HEK293 (cell line): ENCODE measurements around the gene EFCAB6.

Experiments used
- CTCF ChIA-PET: fragments of 350-600 bp; formaldehyde crosslinking; extraction: SDS; loops from one replicate; lab custom pipeline; 2021; ENCODE audit warnings: antibody characterized with exemption; lab: Yijun Ruan, JAX
- POLR2A ChIA-PET: fragments of 300-600 bp; formaldehyde crosslinking; extraction: SDS; loops from one replicate; lab custom pipeline; 2020; ENCODE audit warnings: antibody characterized with exemption, inconsistent platforms; lab: Yijun Ruan, JAX
- H3K27ac ChIP-seq: fragments of 200-500 bp; sonication (Bioruptor generic); 2 replicates; pipeline ENCODE4 v1.5.1; 2014; ENCODE audit warnings: low read depth, low read length, control low read depth, inconsistent platforms; ENCODE audit errors: extremely low read depth
- H3K36me3 ChIP-seq, 2 experiments: fragments of 200-500 bp in 1 of 2; sonication (Bioruptor generic) in 1 of 2; 1 replicate in 1 of 2; 2 replicates in 1 of 2; pipeline ENCODE4 v1.5.1; 2014 to 2017; ENCODE audit warnings: inconsistent platforms in 2 of 2, low read length in 2 of 2; ENCODE audit not compliant: control insufficient read depth in 2 of 2, insufficient read depth in 1 of 2
- H3K4me1 ChIP-seq: fragments of 200-500 bp; sonication (Bioruptor generic); 2 replicates; pipeline ENCODE4 v1.5.1; 2014; ENCODE audit warnings: mild to moderate bottlenecking, low read length, inconsistent platforms; ENCODE audit not compliant: control insufficient read depth, insufficient read depth
- H3K4me3 ChIP-seq: 2 replicates; pipeline ENCODE4 v1.5.1; 2011; ENCODE audit warnings: low read depth, mild to moderate bottlenecking, control low read depth, low read length, moderate library complexity
- H3K9me3 ChIP-seq: fragments of 200-500 bp; sonication (Bioruptor generic); 2 replicates; pipeline ENCODE4 v1.5.1; 2014; ENCODE audit warnings: low read depth, low read length, inconsistent platforms; ENCODE audit not compliant: control insufficient read depth, insufficient read depth
- SETDB1 ChIP-seq: IDR thresholded peaks from one replicate; pipeline ENCODE4 v1.6.1; 2017; ENCODE audit warnings: mild to moderate bottlenecking, low read length, moderate library complexity, mixed read lengths; ENCODE audit not compliant: insufficient read length
- ZNF112 ChIP-seq: fragments of 450-650 bp; formaldehyde crosslinking; IDR thresholded peaks from 2 replicates; pipeline ENCODE4 v1.5.0; 2017; ENCODE audit warnings: missing biosample characterization, missing genetic modification characterization
- ZNF184 ChIP-seq: fragments of 450-650 bp; IDR thresholded peaks from 2 replicates; pipeline ENCODE4 v1.5.1; 2018; ENCODE audit warnings: missing biosample characterization, mild to moderate bottlenecking, missing genetic modification characterization
- ZNF324 ChIP-seq: fragments of 450-650 bp; formaldehyde crosslinking; IDR thresholded peaks from 2 replicates; pipeline ENCODE4 v1.5.1; 2016; ENCODE audit warnings: missing biosample characterization, missing genetic modification characterization
- ZNF510 ChIP-seq: fragments of 450-650 bp; formaldehyde crosslinking; IDR thresholded peaks from 2 replicates; pipeline ENCODE4 v1.5.1; 2018; ENCODE audit warnings: mild to moderate bottlenecking, missing genetic modification characterization, missing biosample characterization; ENCODE audit not compliant: insufficient replicate concordance
- ZNF585B ChIP-seq: fragments of 450-650 bp; formaldehyde crosslinking; IDR thresholded peaks from 2 replicates; pipeline ENCODE4 v1.5.1; 2016; ENCODE audit warnings: missing biosample characterization, missing genetic modification characterization
- ZNF596 ChIP-seq: fragments of 450-650 bp; IDR thresholded peaks from 2 replicates; pipeline ENCODE4 v1.5.0; 2018; ENCODE audit warnings: missing biosample characterization, mild to moderate bottlenecking, missing genetic modification characterization, moderate library complexity
- ZNF624 ChIP-seq: fragments of 450-650 bp; formaldehyde crosslinking; IDR thresholded peaks from 2 replicates; pipeline ENCODE4 v1.5.1; 2017; ENCODE audit warnings: missing biosample characterization, missing genetic modification characterization
- ZNF747 ChIP-seq: fragments of 450-650 bp; formaldehyde crosslinking; IDR thresholded peaks from 2 replicates; pipeline ENCODE4 v1.5.1; 2016; ENCODE audit warnings: missing biosample characterization, missing genetic modification characterization
- TF ChIP-seq, protein P1 (sequence below): fragments of 450-650 bp; formaldehyde crosslinking; IDR thresholded peaks from 2 replicates; pipeline ENCODE4 v1.5.1; 2017; ENCODE audit warnings: missing biosample characterization, mild to moderate bottlenecking, missing genetic modification characterization, moderate library complexity
- TF ChIP-seq, protein P2 (sequence below): fragments of 450-650 bp; formaldehyde crosslinking; IDR thresholded peaks from 2 replicates; pipeline ENCODE4 v1.5.1; 2017; ENCODE audit warnings: missing biosample characterization, missing genetic modification characterization
- TF ChIP-seq, protein P3 (sequence below): fragments of 450-650 bp; formaldehyde crosslinking; IDR thresholded peaks from 2 replicates; pipeline ENCODE4 v1.5.1; 2016; ENCODE audit warnings: missing biosample characterization, missing genetic modification characterization
- TF ChIP-seq, protein P4 (sequence below): fragments of 450-650 bp; formaldehyde crosslinking; IDR thresholded peaks from 2 replicates; pipeline ENCODE4 v1.5.1; 2016; ENCODE audit warnings: missing biosample characterization, missing genetic modification characterization
- TF ChIP-seq, protein P5 (sequence below): fragments of 450-650 bp; formaldehyde crosslinking; IDR thresholded peaks from 2 replicates; pipeline ENCODE4 v1.5.1; 2017; ENCODE audit warnings: missing biosample characterization, missing genetic modification characterization

The EFCAB6 gene

DNA sequence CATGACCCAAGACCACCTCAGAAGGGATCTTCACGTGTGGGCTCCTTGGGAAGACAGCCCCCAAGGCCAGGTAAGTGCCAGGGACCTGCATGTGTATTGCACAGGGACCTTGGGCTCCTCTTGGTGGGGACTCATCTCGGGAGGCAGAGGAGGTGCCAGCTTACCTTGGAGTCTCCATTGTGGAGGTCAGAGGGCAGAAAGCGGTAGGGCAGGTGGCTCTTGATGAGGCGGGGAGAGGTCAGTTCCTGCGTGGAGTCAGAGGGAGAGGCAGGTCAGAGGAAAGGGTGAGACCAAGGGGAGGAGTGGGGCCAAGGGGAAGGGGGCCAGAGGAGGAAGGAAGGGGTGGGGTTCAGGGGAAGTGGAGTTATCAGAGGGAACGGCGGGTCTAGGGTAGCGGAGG lies 27.7 kb upstream of the EFCAB6 start (continued):
- TF ChIP-seq, protein P1, sequence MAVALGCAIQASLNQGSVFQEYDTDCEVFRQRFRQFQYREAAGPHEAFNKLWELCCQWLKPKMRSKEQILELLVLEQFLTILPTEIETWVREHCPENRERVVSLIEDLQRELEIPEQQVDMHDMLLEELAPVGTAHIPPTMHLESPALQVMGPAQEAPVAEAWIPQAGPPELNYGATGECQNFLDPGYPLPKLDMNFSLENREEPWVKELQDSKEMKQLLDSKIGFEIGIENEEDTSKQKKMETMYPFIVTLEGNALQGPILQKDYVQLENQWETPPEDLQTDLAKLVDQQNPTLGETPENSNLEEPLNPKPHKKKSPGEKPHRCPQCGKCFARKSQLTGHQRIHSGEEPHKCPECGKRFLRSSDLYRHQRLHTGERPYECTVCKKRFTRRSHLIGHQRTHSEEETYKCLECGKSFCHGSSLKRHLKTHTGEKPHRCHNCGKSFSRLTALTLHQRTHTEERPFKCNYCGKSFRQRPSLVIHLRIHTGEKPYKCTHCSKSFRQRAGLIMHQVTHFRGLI = no peak
- no peak for TF ChIP-seq ZNF747 (tag by site-specific recombination)
- TF ChIP-seq ZNF112 (tag by site-specific recombination) = no peak

DNA sequence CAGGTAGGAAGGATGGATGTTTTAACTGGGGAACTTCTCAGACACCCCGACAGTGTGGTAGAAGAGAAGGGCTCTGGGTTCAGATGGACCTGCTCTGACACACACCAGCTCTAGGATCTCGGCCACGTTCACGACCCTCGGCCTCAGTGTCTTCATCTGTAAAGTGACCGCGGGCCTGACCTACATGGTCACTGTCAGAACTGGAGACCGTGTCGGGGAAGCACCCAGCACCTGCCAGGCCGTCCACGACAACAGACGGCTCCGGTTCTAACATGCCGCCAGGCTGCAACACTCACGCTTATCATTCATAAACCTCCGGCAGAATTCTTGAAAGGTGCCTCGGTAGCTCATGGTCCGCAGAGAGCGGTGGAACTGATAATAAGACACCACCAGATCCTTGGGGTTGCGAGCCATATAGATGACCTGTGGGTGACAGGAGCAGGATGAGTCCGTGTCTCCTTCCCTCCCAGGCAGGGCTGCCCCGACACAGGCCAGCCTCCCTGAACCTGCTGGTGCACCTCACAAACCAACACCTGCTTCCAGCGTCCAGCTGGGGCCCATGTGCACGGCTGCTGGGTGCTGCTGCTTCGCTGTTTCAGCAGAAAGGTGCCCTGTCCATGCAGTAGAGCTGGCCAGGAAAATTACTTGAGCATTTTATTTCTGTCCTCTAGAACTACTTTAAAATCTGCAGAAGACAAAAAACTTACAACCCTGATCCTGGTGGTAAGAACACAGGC lies 26.6 kb upstream of the EFCAB6 start:
- Histone ChIP-seq H3K9me3 (no peaks in the 10 kb centered on the region), H3K4me3 (no peak overlapping the region), H3K36me3 (peaks cover 0 to 38% of the 10 kb centered on the region in 2 experiments; a peak in 1 of 3 replicates), H3K27ac (no peak overlapping the region), H3K4me1 (no peaks in the 10 kb centered on the region)
- ChIA-PET POLR2A (no interaction called here), CTCF (interaction anchor here (0.6 to 1.3 kb wide), 2 partner anchors 56 to 91 kb away, joined by 4 read pairs; no protein-coding TSS in a partner anchor)
- no peak for TF ChIP-seq ZNF585B (tag by site-specific recombination)
- no peak for TF ChIP-seq ZNF510 (tag by site-specific recombination)
- no peak for TF ChIP-seq SETDB1

DNA sequence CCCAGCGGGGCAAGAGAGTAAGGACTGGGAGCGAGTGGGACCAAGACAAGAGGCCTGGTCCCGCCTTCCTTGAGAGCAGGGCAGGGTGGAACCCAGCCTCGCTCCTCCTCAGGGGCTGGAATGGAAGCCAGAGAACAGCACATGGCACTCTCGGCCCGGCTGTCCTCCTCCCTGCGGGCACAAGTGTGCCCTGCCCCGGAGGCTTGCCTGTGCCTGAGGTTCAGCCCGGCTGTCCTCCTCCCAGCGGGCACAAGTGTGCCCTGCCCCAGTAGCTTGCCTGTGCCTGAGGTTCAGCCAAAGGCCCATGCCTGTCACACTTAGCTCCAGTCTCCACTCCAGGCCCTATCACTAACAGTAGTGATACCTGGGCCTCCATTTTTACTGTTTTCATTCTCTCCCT lies 26.1 kb upstream of the EFCAB6 start:
- Histone ChIP-seq H3K27ac (no peak overlapping the region), H3K9me3 (no peaks in the 10 kb centered on the region), H3K36me3 (peaks cover 0 to 38% of the 10 kb centered on the region in 2 experiments; a peak in 1 of 3 replicates), H3K4me1 (no peaks in the 10 kb centered on the region), H3K4me3 (no peak overlapping the region)
- ChIA-PET POLR2A (no interaction called here), CTCF (interaction anchor here (0.6 to 1.3 kb wide), 3 partner anchors 57 to 583 kb away, joined by 3 to 4 read pairs (median 4); no protein-coding TSS in a partner anchor)
- TF ChIP-seq ZNF596 (tag by site-specific recombination) = no peak
- TF ChIP-seq, protein P2, sequence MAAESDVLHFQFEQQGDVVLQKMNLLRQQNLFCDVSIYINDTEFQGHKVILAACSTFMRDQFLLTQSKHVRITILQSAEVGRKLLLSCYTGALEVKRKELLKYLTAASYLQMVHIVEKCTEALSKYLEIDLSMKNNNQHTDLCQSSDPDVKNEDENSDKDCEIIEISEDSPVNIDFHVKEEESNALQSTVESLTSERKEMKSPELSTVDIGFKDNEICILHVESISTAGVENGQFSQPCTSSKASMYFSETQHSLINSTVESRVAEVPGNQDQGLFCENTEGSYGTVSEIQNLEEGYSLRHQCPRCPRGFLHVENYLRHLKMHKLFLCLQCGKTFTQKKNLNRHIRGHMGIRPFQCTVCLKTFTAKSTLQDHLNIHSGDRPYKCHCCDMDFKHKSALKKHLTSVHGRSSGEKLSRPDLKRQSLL = no peak
- TF ChIP-seq ZNF184 = no peak
- no peak for TF ChIP-seq ZNF624 (tag by site-specific recombination)
- TF ChIP-seq, protein P3, sequence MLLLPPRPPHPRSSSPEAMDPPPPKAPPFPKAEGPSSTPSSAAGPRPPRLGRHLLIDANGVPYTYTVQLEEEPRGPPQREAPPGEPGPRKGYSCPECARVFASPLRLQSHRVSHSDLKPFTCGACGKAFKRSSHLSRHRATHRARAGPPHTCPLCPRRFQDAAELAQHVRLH = no peak
- no peak for TF ChIP-seq ZNF324 (tag by site-specific recombination)
- TF ChIP-seq, protein P4, sequence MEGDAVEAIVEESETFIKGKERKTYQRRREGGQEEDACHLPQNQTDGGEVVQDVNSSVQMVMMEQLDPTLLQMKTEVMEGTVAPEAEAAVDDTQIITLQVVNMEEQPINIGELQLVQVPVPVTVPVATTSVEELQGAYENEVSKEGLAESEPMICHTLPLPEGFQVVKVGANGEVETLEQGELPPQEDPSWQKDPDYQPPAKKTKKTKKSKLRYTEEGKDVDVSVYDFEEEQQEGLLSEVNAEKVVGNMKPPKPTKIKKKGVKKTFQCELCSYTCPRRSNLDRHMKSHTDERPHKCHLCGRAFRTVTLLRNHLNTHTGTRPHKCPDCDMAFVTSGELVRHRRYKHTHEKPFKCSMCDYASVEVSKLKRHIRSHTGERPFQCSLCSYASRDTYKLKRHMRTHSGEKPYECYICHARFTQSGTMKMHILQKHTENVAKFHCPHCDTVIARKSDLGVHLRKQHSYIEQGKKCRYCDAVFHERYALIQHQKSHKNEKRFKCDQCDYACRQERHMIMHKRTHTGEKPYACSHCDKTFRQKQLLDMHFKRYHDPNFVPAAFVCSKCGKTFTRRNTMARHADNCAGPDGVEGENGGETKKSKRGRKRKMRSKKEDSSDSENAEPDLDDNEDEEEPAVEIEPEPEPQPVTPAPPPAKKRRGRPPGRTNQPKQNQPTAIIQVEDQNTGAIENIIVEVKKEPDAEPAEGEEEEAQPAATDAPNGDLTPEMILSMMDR (tag by site-specific recombination) = no peak
- TF ChIP-seq, protein P5, sequence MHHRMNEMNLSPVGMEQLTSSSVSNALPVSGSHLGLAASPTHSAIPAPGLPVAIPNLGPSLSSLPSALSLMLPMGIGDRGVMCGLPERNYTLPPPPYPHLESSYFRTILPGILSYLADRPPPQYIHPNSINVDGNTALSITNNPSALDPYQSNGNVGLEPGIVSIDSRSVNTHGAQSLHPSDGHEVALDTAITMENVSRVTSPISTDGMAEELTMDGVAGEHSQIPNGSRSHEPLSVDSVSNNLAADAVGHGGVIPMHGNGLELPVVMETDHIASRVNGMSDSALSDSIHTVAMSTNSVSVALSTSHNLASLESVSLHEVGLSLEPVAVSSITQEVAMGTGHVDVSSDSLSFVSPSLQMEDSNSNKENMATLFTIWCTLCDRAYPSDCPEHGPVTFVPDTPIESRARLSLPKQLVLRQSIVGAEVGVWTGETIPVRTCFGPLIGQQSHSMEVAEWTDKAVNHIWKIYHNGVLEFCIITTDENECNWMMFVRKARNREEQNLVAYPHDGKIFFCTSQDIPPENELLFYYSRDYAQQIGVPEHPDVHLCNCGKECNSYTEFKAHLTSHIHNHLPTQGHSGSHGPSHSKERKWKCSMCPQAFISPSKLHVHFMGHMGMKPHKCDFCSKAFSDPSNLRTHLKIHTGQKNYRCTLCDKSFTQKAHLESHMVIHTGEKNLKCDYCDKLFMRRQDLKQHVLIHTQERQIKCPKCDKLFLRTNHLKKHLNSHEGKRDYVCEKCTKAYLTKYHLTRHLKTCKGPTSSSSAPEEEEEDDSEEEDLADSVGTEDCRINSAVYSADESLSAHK (tag by site-specific recombination) = no peak
